Spleen (tissue), 7 donors: ENCODE results near the gene PHACTR1.

Experiments used
- CTCF ChIP-seq, 11 experiments: fragments of 200-600 bp in 7 of 11; fragments of 450-650 bp in 4 of 11; sonication (generic) in 4 of 11; IDR thresholded peaks in 8 of 11; conservative IDR thresholded peaks in 3 of 11; 1 replicate in 7 of 11; 2 replicates in 4 of 11; pipeline versions ENCODE4 v1.4.0 to v1.8.0; 2016 to 2021; ENCODE audit warnings: antibody characterized with exemption in 11 of 11, inconsistent platforms in 4 of 11, mild to moderate bottlenecking in 1 of 11
- POLR2A ChIP-seq, 3 donors: fragments of 450-650 bp; IDR thresholded peaks; one replicate each; pipeline ENCODE4 v1.5.1; 2017; ENCODE audit warnings: antibody characterized with exemption in 3 of 3, mild to moderate bottlenecking in 1 of 3
- POLR2AphosphoS5 ChIP-seq, 3 donors: sonication (generic); formaldehyde crosslinking; IDR thresholded peaks; one replicate each; pipeline ENCODE4 v1.5.1; 2017; ENCODE audit warnings: antibody characterized with exemption in 3 of 3
- donor health status: DM: no; HTN: no; CAD: no; lungs with moderate emphysema.
- donor health status: DM: no; HTN: no; CAD: no.
- donor health status: DM: no; HTN: no; CAD: no.

GRCh38 chr6:12931639-12932038 is 215.1 kb downstream of the PHACTR1 start:
- no peak for TF ChIP-seq CTCF (IDR thresholded peaks at IDR 0.05 in 8 of 11, conservative IDR thresholded peaks at IDR 0.05 in 3 of 11)
- TF ChIP-seq POLR2AphosphoS5 (IDR thresholded peaks at IDR 0.05): no peak
- TF ChIP-seq POLR2A (IDR thresholded peaks at IDR 0.05): no peak
